CD4-positive, alpha-beta T cell (primary cell): ENCODE data around the gene SPECC1. TPM values are rescaled to one million over a fixed set of nuclear protein-coding genes. Genes with fewer than 3 reads are reported as not detected.

Source experiments
- ATAC-seq: fragments of 200-7000 bp; cut with Tn5 transposase; one replicate; pipeline ENCODE4 v1.10.0; 2022; ENCODE audit warnings: mild to moderate bottlenecking; ENCODE audit not compliant: poor library complexity
- CTCF ChIA-PET: fragments of 350-600 bp; sonication (Branson Sonifier 250); formaldehyde crosslinking; loops from one replicate; lab custom pipeline; 2021; ENCODE audit warnings: antibody characterized with exemption, inconsistent platforms; lab: Charles Lee
- POLR2A ChIA-PET: fragments of 350-600 bp; sonication (Branson Sonifier 250); formaldehyde crosslinking; loops from one replicate; lab custom pipeline; 2021; ENCODE audit warnings: antibody characterized with exemption, inconsistent platforms; lab: Charles Lee
- DNase-seq, 14 experiments: peaks; one replicate each; pipeline ENCODE4 v3.0.0-alpha.2; 2013 to 2020; ENCODE audit warnings: mixed read lengths in 2 of 14
- H3K27ac ChIP-seq, 2 donors: one replicate each; pipeline versions ENCODE4 v1.5.1 to v1.7.0; 2013; ENCODE audit warnings: low read length in 2 of 2, low read depth in 1 of 2, mild to moderate bottlenecking in 1 of 2
- H3K27me3 ChIP-seq, 2 experiments: 1 replicate in 1 of 2; 2 replicates in 1 of 2; pipeline versions ENCODE4 v1.6.1 to v1.7.0; 2013; ENCODE audit warnings: low read length in 2 of 2, control low read depth in 1 of 2, mild to moderate bottlenecking in 1 of 2, moderate library complexity in 1 of 2; ENCODE audit not compliant: insufficient read depth in 2 of 2, control insufficient read depth in 1 of 2
- H3K36me3 ChIP-seq: one replicate; pipeline ENCODE4 v1.6.1; 2013; ENCODE audit warnings: low read length, control low read depth; ENCODE audit not compliant: insufficient read depth
- H3K4me1 ChIP-seq: one replicate; pipeline ENCODE4 v1.6.1; 2013; ENCODE audit warnings: low read length, control low read depth; ENCODE audit not compliant: insufficient read depth
- H3K4me3 ChIP-seq: one replicate; pipeline ENCODE4 v1.5.1; 2013; ENCODE audit warnings: mild to moderate bottlenecking, low read length, moderate library complexity
- H3K9me3 ChIP-seq, 2 experiments: 1 replicate in 1 of 2; 2 replicates in 1 of 2; pipeline versions ENCODE4 v1.6.1 to v1.7.0; 2013; ENCODE audit warnings: low read length in 2 of 2, mild to moderate bottlenecking in 2 of 2, control low read depth in 1 of 2, moderate library complexity in 1 of 2; ENCODE audit not compliant: control insufficient read depth in 1 of 2, insufficient read depth in 1 of 2
- H3K27ac Mint-ChIP-seq: one replicate; pipeline ENCODE4 v1.8.0; 2020; ENCODE audit warnings: mixed read lengths
- H3K27me3 Mint-ChIP-seq: one replicate; pipeline ENCODE4 v1.8.0; 2021; ENCODE audit warnings: mixed read lengths
- H3K36me3 Mint-ChIP-seq: one replicate; pipeline ENCODE4 v1.8.0; 2021; ENCODE audit warnings: low read depth, mixed read lengths
- H3K4me1 Mint-ChIP-seq: one replicate; pipeline ENCODE4 v1.8.0; 2021; ENCODE audit warnings: low read depth, mixed read lengths
- H3K4me3 Mint-ChIP-seq: one replicate; pipeline ENCODE4 v1.8.0; 2020; ENCODE audit warnings: mild to moderate bottlenecking, mixed read lengths
- H3K9me3 Mint-ChIP-seq: one replicate; pipeline ENCODE4 v1.8.0; 2020; ENCODE audit warnings: mixed read lengths
- intact Hi-C, 2 experiments: fragments of 100-400 bp; cut with DNase I in 1 of 2; cut with micrococcal nuclease in 1 of 2; formaldehyde crosslinking; loops; one replicate each; pipeline versions ENCODE4 v1.15.1 to v1.9.0; 2023 to 2025; cut with DNase I, micrococcal nuclease
- total RNA-seq, 174 experiments: library from RNA in 2 of 174; stranded (reverse) in 2 of 174; gene quantifications; one replicate each; pipeline ENCODE4 v1.2.3 and lab custom pipeline; 2021 to 2026
- TF ChIP-seq, protein P1 (sequence below): fragments of 200-600 bp; IDR thresholded peaks from one replicate; pipeline ENCODE4 v1.8.0; 2022; ENCODE audit warnings: antibody characterized with exemption, mild to moderate bottlenecking

The SPECC1 gene
- total RNA-seq, 2 experiments from 2014 or later, result 4.3 to 4.4 TPM

DNA sequence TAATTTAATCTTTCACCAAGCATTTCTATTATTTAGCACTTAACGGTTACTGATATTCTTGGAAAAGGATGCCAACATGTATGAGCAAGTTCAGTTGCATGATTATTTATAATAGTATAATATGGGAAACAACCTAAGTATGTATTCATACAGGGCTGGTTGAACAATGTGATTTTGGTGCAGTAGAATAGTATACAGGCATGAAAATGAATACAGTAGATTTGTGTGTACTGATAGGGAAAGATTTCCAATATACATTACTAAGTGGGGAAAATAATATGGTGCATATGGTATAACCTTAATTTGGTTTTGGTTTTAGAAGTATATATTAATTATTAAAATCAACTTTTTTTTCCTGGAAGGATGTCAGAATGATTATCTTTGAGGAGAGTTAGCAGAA, 109.1 kb downstream of the SPECC1 start:
- Mint-ChIP-seq H3K9me3 (no peaks in the 10 kb centered on the region), H3K27me3 (peaks cover 12% of the 10 kb centered on the region), H3K27ac (no peak overlapping the region), H3K4me1 (no peaks in the 10 kb centered on the region), H3K36me3 (no peaks in the 10 kb centered on the region), H3K4me3 (no peak overlapping the region)
- no peak overlapping the region for H3K4me3 ChIP-seq
- CTCF ChIA-PET, result no interaction called here
- ATAC-seq (no peak), DNase-seq (no peak)
- H3K36me3 ChIP-seq, result no peaks in the 10 kb centered on the region
- intact Hi-C loops, result loop anchor here in 1 of 2 experiments (10.0 kb wide), 2 partner anchors 343 to 603 kb away; no protein-coding TSS in a partner anchor
- H3K9me3 ChIP-seq, result no peaks in the 10 kb centered on the region
- POLR2A ChIA-PET, result no interaction called here
- H3K27me3 ChIP-seq, result no peaks in the 10 kb centered on the region
- TF ChIP-seq, protein P1, sequence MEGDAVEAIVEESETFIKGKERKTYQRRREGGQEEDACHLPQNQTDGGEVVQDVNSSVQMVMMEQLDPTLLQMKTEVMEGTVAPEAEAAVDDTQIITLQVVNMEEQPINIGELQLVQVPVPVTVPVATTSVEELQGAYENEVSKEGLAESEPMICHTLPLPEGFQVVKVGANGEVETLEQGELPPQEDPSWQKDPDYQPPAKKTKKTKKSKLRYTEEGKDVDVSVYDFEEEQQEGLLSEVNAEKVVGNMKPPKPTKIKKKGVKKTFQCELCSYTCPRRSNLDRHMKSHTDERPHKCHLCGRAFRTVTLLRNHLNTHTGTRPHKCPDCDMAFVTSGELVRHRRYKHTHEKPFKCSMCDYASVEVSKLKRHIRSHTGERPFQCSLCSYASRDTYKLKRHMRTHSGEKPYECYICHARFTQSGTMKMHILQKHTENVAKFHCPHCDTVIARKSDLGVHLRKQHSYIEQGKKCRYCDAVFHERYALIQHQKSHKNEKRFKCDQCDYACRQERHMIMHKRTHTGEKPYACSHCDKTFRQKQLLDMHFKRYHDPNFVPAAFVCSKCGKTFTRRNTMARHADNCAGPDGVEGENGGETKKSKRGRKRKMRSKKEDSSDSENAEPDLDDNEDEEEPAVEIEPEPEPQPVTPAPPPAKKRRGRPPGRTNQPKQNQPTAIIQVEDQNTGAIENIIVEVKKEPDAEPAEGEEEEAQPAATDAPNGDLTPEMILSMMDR, result no peak
- no peak overlapping the region for H3K27ac ChIP-seq
- H3K4me1 ChIP-seq, result no peaks in the 10 kb centered on the region

DNA sequence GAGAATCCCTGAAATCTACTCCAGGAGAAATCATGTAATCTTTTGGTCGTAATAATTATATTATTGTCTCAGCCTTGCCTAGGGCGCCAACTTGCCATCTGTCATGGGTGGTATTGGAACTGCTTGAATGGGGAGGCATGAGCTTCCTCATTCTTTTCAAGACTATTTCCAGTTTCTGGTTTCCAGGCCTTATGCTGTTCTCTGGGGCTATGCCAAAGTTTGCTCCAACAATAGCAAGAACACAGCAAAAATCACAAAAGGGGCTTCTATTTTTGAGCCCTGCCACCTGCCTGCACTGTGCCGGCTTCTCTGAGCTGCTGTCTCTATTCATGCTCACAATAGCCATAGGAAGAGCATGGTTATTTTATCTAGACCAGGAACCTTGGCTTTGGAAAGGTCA, 111.7 kb downstream of the SPECC1 start:
- ChIA-PET POLR2A (no interaction called here), CTCF (interaction anchor here (0.9 to 1.6 kb wide), 3 partner anchors 106 to 200 kb away, joined by 3 to 6 read pairs (median 4); no protein-coding TSS in a partner anchor)
- Histone ChIP-seq H3K27me3 (no peaks in the 10 kb centered on the region), H3K4me3 (no peak overlapping the region), H3K9me3 (no peaks in the 10 kb centered on the region), H3K27ac (no peak overlapping the region), H3K4me1 (no peaks in the 10 kb centered on the region), H3K36me3 (no peaks in the 10 kb centered on the region)
- Mint-ChIP-seq H3K27ac (no peak overlapping the region), H3K4me3 (no peak overlapping the region), H3K36me3 (no peaks in the 10 kb centered on the region), H3K27me3 (peaks cover 8% of the 10 kb centered on the region), H3K4me1 (no peaks in the 10 kb centered on the region), H3K9me3 (no peaks in the 10 kb centered on the region)
- ATAC-seq (no peak), DNase-seq (no peak)
- intact Hi-C loops, result loop anchor here (1.0 to 10.0 kb wide), 4 partner anchors 105 to 871 kb away; no protein-coding TSS in a partner anchor
- TF ChIP-seq, protein P1, result no peak

DNA sequence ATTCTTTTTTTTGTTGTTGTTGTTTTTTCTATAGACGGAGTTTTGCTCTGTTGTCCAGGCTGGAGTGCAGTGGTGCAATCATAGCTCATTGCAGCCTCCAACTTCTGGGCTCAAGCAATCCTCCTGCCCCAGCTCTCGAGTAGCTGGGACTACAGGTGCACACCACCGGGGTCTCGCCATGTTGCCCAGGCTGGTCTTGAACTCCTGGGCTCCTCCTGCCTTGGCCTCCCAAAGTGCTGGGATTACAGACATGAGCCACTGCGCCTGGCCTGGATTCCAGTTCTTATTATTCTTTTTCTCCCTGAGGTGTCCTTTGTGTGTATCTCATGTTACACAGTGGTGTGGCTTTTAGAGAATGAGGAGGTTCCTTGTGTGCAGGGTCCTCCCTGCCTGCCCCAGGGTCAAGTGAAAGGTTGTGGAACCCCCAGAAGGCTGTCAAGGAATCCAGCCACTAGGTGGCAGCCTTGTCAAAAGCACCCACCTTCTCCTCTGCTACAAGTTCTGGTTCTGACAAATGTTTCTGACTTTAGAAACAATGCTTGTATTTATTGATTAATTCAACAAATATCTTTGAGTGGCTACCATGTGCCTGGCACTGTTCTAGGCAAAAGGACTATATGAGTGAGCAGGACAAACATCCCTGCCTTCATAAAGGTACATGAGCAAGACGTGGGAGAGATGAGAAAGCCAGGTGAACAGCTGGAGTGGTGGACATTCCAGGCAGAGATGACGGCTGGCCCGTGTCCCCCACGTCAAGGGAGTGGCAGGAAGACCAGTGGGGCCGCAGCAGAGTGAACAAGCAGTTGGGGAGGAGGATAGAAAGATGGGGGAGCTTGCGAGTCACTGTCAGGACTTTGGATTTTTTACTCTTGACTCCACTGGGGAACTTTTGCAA, 112.4 kb downstream of the SPECC1 start:
- H3K27ac ChIP-seq, result no peak overlapping the region
- DNase-seq, result peak; percentile 48 to 82 (median 64)

More for the DNA sequence above, 112.4 kb downstream of the SPECC1 start:
- H3K36me3 ChIP-seq, result no peaks in the 10 kb centered on the region
- H3K9me3 Mint-ChIP-seq, result no peaks in the 10 kb centered on the region
- H3K27me3 ChIP-seq, result no peaks in the 10 kb centered on the region
- intact Hi-C loops, result loop anchor here (1.0 to 10.0 kb wide), 4 partner anchors 105 to 871 kb away; no protein-coding TSS in a partner anchor
- no peak overlapping the region for H3K27ac Mint-ChIP-seq
- ATAC-seq, result peak; percentile 57
- no peaks in the 10 kb centered on the region for H3K36me3 Mint-ChIP-seq
- ChIA-PET CTCF (interaction anchor here (0.8 to 1.6 kb wide), 4 partner anchors 105 to 871 kb away, joined by 3 to 6 read pairs (median 4); no protein-coding TSS in a partner anchor), POLR2A (interaction anchor here (1.1 kb wide), 1 partner anchor 34 kb away, joined by 3 read pairs; no protein-coding TSS in a partner anchor)
- H3K4me3 Mint-ChIP-seq, result no peak overlapping the region
- TF ChIP-seq, protein P1, result peak; percentile 96
- no peaks in the 10 kb centered on the region for H3K9me3 ChIP-seq
- peaks cover 8% of the 10 kb centered on the region for H3K27me3 Mint-ChIP-seq
- H3K4me1 Mint-ChIP-seq, result no peaks in the 10 kb centered on the region
- H3K4me3 ChIP-seq, result no peak overlapping the region
- no peaks in the 10 kb centered on the region for H3K4me1 ChIP-seq
